ENCODE data around the gene ALPG.

The ALPG gene

GRCh38 chr2:232460171-232460570 is 53.5 kb downstream of the ALPG start:
- DNase-seq = no peak

All from CD4-positive, alpha-beta T cell treated with Interleukin-10 for 1 hour (primary cell).